HepG2 (cell line): ENCODE measurements around the gene NUDT19. TPM values are rescaled to one million over a fixed set of nuclear protein-coding genes. Genes with fewer than 3 reads are reported as not detected.

Experiments used
- CSRNP1 ChIP-seq: sonication (generic); formaldehyde crosslinking; IDR thresholded peaks from 2 replicates; pipeline ENCODE4 v1.8.1; 2023; ENCODE audit warnings: mild to moderate bottlenecking, missing genetic modification reagents
- ETV6 ChIP-seq: sonication (generic); formaldehyde crosslinking; conservative IDR thresholded peaks from 2 replicates; pipeline ENCODE4 v1.4.0; 2020; ENCODE audit warnings: missing genetic modification reagents
- FLYWCH1 ChIP-seq: sonication (generic); formaldehyde crosslinking; IDR thresholded peaks from 2 replicates; pipeline ENCODE4 v1.8.1; 2023; ENCODE audit warnings: mild to moderate bottlenecking, missing genetic modification reagents
- GATAD1 ChIP-seq: IDR thresholded peaks from 2 replicates; pipeline ENCODE4 v1.6.1; 2016; ENCODE audit warnings: missing genetic modification reagents, missing compliant biosample characterization
- IKZF4 ChIP-seq: sonication (generic); formaldehyde crosslinking; IDR thresholded peaks from 2 replicates; pipeline ENCODE4 v1.5.1; 2020; ENCODE audit warnings: borderline replicate concordance, mild to moderate bottlenecking, low read depth, missing genetic modification reagents; ENCODE audit errors: not compliant biosample characterization
- NFKB2 ChIP-seq: sonication (generic); formaldehyde crosslinking; IDR thresholded peaks from 2 replicates; pipeline ENCODE4 v1.4.0; 2020; ENCODE audit warnings: missing genetic modification reagents, borderline replicate concordance
- NPAS2 ChIP-seq: sonication (generic); formaldehyde crosslinking; IDR thresholded peaks from 2 replicates; pipeline ENCODE4 v1.8.0; 2022; ENCODE audit warnings: mild to moderate bottlenecking, missing genetic modification reagents, borderline replicate concordance
- PATZ1 ChIP-seq: sonication (generic); formaldehyde crosslinking; IDR thresholded peaks from 2 replicates; pipeline ENCODE4 v1.4.0; 2020; ENCODE audit warnings: missing genetic modification reagents
- RELA ChIP-seq: sonication (generic); formaldehyde crosslinking; IDR thresholded peaks from 2 replicates; pipeline ENCODE4 v1.4.0; 2020; ENCODE audit warnings: missing genetic modification reagents
- TEF ChIP-seq: sonication (generic); formaldehyde crosslinking; IDR thresholded peaks from 2 replicates; pipeline ENCODE4 v1.5.0; 2020; ENCODE audit warnings: missing genetic modification reagents
- ZBTB2 ChIP-seq: sonication (generic); formaldehyde crosslinking; IDR thresholded peaks from 2 replicates; pipeline ENCODE4 v1.8.0; 2022; ENCODE audit warnings: low read depth, missing genetic modification reagents
- ZFP91 ChIP-seq: sonication (generic); formaldehyde crosslinking; IDR thresholded peaks from 2 replicates; pipeline ENCODE4 v1.9.0; 2022; ENCODE audit warnings: missing genetic modification reagents, mild to moderate bottlenecking, borderline replicate concordance
- ZNF33B ChIP-seq: sonication (generic); formaldehyde crosslinking; IDR thresholded peaks from 2 replicates; pipeline ENCODE4 v1.5.1; 2020; ENCODE audit warnings: mild to moderate bottlenecking, missing genetic modification reagents
- ZNF687 ChIP-seq: sonication (generic); formaldehyde crosslinking; IDR thresholded peaks from 2 replicates; pipeline ENCODE4 v1.5.1; 2020; ENCODE audit warnings: mild to moderate bottlenecking, missing genetic modification reagents, moderate library complexity
- ZNF720 ChIP-seq: sonication (generic); formaldehyde crosslinking; IDR thresholded peaks from 2 replicates; pipeline ENCODE4 v1.4.0; 2020; ENCODE audit warnings: missing genetic modification reagents
- polyA plus RNA-seq, 8 experiments: library from polyadenylated mRNA; depleted of rRNA in 3 of 8; stranded (reverse) in 7 of 8; unstranded in 1 of 8; fragments of >200 nt; fragmentation: Illumina TruSeq in 4 of 8; extraction: Trizol in 4 of 8; gene quantifications; 2 replicates each; pipeline versions ENCODE4 v1.2.1 to v1.2.3, GENCODE V29; 2011 to 2016; ENCODE audit warnings: low read depth in 4 of 8, missing spikeins in 1 of 8, mixed read lengths in 1 of 8; ENCODE audit not compliant: insufficient read depth in 1 of 8
- total RNA-seq, 5 experiments: library from RNA; depleted of rRNA; stranded (reverse); fragments of >200 nt; fragmentation: Illumina TruSeq; extraction: Trizol; gene quantifications; 2 replicates each; pipeline ENCODE4 v1.2.3, GENCODE V29; 2016; ENCODE audit warnings: low read depth in 1 of 5

The NUDT19 gene
- total and polyA plus RNA-seq, 2 of the 13 experiments (the other 11 are each of a cell fraction or from before 2014, with no cell fraction given): 3.1 to 3.6 TPM

- no peak for TF ChIP-seq ZBTB2 (CRISPR knock-in tag)
- TF ChIP-seq ETV6 (CRISPR knock-in tag): no peak
- TF ChIP-seq PATZ1 (CRISPR knock-in tag): peak; percentile 75
- no peak for TF ChIP-seq ZNF720 (CRISPR knock-in tag)
- TF ChIP-seq NFKB2 (CRISPR knock-in tag): 0 out of 2 replicates have a peak, but pooled peaks have one; percentile 42
- peak; percentile 51; the same call in 1 of the 2 replicates for TF ChIP-seq GATAD1
- no peak for TF ChIP-seq FLYWCH1 (CRISPR knock-in tag)
- no peak; the same call in 1 of the 2 replicates for TF ChIP-seq ZNF687
- TF ChIP-seq NPAS2: no peak
- no peak for TF ChIP-seq RELA (CRISPR knock-in tag)
- peak; percentile 56; the same call in 1 of the 2 replicates for TF ChIP-seq CSRNP1
- peak; percentile 72; the same call in 1 of the 2 replicates for TF ChIP-seq ZFP91 (CRISPR knock-in tag)
- TF ChIP-seq TEF (CRISPR knock-in tag): no peak
- TF ChIP-seq ZNF33B (CRISPR knock-in tag): no peak; the same call in 1 of the 2 replicates
- TF ChIP-seq IKZF4 (CRISPR knock-in tag): peak; percentile 62
Observed at GRCh38 chr19:32691291-32691951, at the start of gene NUDT19 (continued).
